Measurements from ENCODE around the gene OPN4. TPM values are rescaled to one million over a fixed set of nuclear protein-coding genes. Genes with fewer than 3 reads are reported as not detected.

OPN4 gene
- total RNA-seq, 3 donors from 2014 or later (not counting 1 experiment from before 2014, with no cell fraction given), result not detected

- no peak overlapping the region for H3K27ac ChIP-seq (ENCODE audit: low read length)
- peak; percentile 64 to 95 (median 90) for ATAC-seq
- H3K4me1 Mint-ChIP-seq, result peaks cover 0 to 10% of the 10 kb centered on the region in 2 donors
- DNase-seq, result peak; percentile 28 to 77
- H3K4me3 Mint-ChIP-seq, result no peak overlapping the region
- H3K36me3 Mint-ChIP-seq, result no peaks in the 10 kb centered on the region
- no peaks in the 10 kb centered on the region for H3K9me3 ChIP-seq (ENCODE audit: control insufficient read depth, insufficient read depth, low read length)
- no peak overlapping the region for H3K27ac Mint-ChIP-seq
- H3K4me1 ChIP-seq (ENCODE audit: control insufficient read depth, insufficient read depth, low read length), result no peaks in the 10 kb centered on the region
- no peaks in the 10 kb centered on the region for H3K9me3 Mint-ChIP-seq
- intact Hi-C loops (cut with micrococcal nuclease), result loop anchor here (1.0 kb wide), 1 partner anchor 211 kb away; no protein-coding TSS in a partner anchor
- H3K36me3 ChIP-seq (ENCODE audit: control insufficient read depth, insufficient read depth, low read length), result no peaks in the 10 kb centered on the region
- no peaks in the 10 kb centered on the region for H3K27me3 ChIP-seq (ENCODE audit: control insufficient read depth, insufficient read depth, low read length)
- WGBS (ENCODE audit: insufficient coverage), result 41% methylated on average over 8 of the region's 8 CpGs
- H3K27me3 Mint-ChIP-seq (ENCODE audit: low read depth in 2 of 2), result no peaks in the 10 kb centered on the region
- H3K4me3 ChIP-seq (ENCODE audit: low read length), result no peak overlapping the region
- TF ChIP-seq, protein P1, sequence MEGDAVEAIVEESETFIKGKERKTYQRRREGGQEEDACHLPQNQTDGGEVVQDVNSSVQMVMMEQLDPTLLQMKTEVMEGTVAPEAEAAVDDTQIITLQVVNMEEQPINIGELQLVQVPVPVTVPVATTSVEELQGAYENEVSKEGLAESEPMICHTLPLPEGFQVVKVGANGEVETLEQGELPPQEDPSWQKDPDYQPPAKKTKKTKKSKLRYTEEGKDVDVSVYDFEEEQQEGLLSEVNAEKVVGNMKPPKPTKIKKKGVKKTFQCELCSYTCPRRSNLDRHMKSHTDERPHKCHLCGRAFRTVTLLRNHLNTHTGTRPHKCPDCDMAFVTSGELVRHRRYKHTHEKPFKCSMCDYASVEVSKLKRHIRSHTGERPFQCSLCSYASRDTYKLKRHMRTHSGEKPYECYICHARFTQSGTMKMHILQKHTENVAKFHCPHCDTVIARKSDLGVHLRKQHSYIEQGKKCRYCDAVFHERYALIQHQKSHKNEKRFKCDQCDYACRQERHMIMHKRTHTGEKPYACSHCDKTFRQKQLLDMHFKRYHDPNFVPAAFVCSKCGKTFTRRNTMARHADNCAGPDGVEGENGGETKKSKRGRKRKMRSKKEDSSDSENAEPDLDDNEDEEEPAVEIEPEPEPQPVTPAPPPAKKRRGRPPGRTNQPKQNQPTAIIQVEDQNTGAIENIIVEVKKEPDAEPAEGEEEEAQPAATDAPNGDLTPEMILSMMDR (IDR thresholded peaks at IDR 0.05), result peak; percentile 80
These were observed 34.1 kb downstream of the OPN4 start for GRCh38 chr10:86688398-86688921.

DNA sequence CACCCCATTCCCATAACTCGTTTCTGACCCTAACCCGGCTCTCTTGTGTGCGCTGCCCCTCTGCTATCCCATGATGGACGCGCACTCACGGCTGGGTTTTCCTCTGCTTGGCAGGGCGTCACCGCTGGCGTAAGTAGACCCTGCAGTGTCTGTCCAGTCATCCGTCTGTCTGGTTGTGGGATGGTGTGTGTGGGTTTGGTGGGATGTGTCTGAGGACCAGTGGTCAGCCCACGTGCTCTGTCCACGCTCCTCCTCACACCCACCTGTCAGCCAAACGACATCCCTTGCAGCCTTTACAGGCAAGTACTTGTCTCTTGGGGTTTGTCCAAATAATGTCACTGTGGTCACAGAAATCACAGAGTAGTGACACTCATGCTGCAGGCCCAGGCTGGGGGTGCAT lies 34.8 kb downstream of the OPN4 start:
- intact Hi-C loops (cut with micrococcal nuclease), result no loop called here
- TF ChIP-seq, protein P1 (IDR thresholded peaks at IDR 0.05), result no peak
- ATAC-seq, result no peak
- Mint-ChIP-seq H3K4me3 (no peak overlapping the region), H3K27ac (no peak overlapping the region), H3K27me3 (ENCODE audit: low read depth in 2 of 2) (peaks cover 0 to 3% of the 10 kb centered on the region in 2 donors), H3K4me1 (peaks cover 0 to 10% of the 10 kb centered on the region in 2 donors), H3K9me3 (no peaks in the 10 kb centered on the region), H3K36me3 (no peaks in the 10 kb centered on the region)
- no peaks in the 10 kb centered on the region for H3K4me1 ChIP-seq (ENCODE audit: control insufficient read depth, insufficient read depth, low read length)
- WGBS (ENCODE audit: insufficient coverage), result 82% methylated on average over 13 of the region's 13 CpGs
- DNase-seq, result no peak
- H3K9me3 ChIP-seq (ENCODE audit: control insufficient read depth, insufficient read depth, low read length), result no peaks in the 10 kb centered on the region
- H3K4me3 ChIP-seq (ENCODE audit: low read length), result no peak overlapping the region
- no peaks in the 10 kb centered on the region for H3K36me3 ChIP-seq (ENCODE audit: control insufficient read depth, insufficient read depth, low read length)
- no peak overlapping the region for H3K27ac ChIP-seq (ENCODE audit: low read length)
- no peaks in the 10 kb centered on the region for H3K27me3 ChIP-seq (ENCODE audit: control insufficient read depth, insufficient read depth, low read length)

- intact Hi-C loops (cut with micrococcal nuclease), result no loop called here
- Mint-ChIP-seq H3K36me3 (no peaks in the 10 kb centered on the region), H3K27me3 (ENCODE audit: low read depth in 2 of 2) (peaks cover 0 to 3% of the 10 kb centered on the region in 2 donors)
These were observed 35.9 kb downstream of the OPN4 start for GRCh38 chr10:86690231-86690630.

More at GRCh38 chr10:86690231-86690630, 35.9 kb downstream of the OPN4 start:
- H3K9me3 ChIP-seq (ENCODE audit: control insufficient read depth, insufficient read depth, low read length), result no peaks in the 10 kb centered on the region
- no peaks in the 10 kb centered on the region for H3K36me3 ChIP-seq (ENCODE audit: control insufficient read depth, insufficient read depth, low read length)
- no peak overlapping the region for H3K4me3 Mint-ChIP-seq
- no peaks in the 10 kb centered on the region for H3K4me1 ChIP-seq (ENCODE audit: control insufficient read depth, insufficient read depth, low read length)
- no peaks in the 10 kb centered on the region for H3K9me3 Mint-ChIP-seq
- ATAC-seq (no peak), DNase-seq (no peak)
- no peaks in the 10 kb centered on the region for H3K27me3 ChIP-seq (ENCODE audit: control insufficient read depth, insufficient read depth, low read length)
- WGBS (ENCODE audit: insufficient coverage), result 93% methylated on average over 5 of the region's 5 CpGs
- H3K27ac ChIP-seq (ENCODE audit: low read length), result no peak overlapping the region
- peaks cover 0 to 10% of the 10 kb centered on the region in 2 donors for H3K4me1 Mint-ChIP-seq
- H3K4me3 ChIP-seq (ENCODE audit: low read length), result no peak overlapping the region
- TF ChIP-seq, protein P1 (IDR thresholded peaks at IDR 0.05), result no peak
- H3K27ac Mint-ChIP-seq, result no peak overlapping the region
